Neural cell (in vitro differentiated cells): ENCODE results near the gene AFAP1.

Source experiments
- RAD21 ChIP-seq: fragments of 450-650 bp; conservative IDR thresholded peaks from 2 replicates; pipeline ENCODE4 v1.6.1; 2014; ENCODE audit warnings: antibody characterized with exemption, mild to moderate bottlenecking, moderate library complexity
- TF ChIP-seq, protein P1 (sequence below): fragments of 450-650 bp; IDR thresholded peaks from 2 replicates; pipeline ENCODE4 v1.5.1; 2014; ENCODE audit warnings: antibody characterized with exemption, mild to moderate bottlenecking, moderate library complexity; ENCODE audit not compliant: poor library complexity, severe bottlenecking

DNA sequence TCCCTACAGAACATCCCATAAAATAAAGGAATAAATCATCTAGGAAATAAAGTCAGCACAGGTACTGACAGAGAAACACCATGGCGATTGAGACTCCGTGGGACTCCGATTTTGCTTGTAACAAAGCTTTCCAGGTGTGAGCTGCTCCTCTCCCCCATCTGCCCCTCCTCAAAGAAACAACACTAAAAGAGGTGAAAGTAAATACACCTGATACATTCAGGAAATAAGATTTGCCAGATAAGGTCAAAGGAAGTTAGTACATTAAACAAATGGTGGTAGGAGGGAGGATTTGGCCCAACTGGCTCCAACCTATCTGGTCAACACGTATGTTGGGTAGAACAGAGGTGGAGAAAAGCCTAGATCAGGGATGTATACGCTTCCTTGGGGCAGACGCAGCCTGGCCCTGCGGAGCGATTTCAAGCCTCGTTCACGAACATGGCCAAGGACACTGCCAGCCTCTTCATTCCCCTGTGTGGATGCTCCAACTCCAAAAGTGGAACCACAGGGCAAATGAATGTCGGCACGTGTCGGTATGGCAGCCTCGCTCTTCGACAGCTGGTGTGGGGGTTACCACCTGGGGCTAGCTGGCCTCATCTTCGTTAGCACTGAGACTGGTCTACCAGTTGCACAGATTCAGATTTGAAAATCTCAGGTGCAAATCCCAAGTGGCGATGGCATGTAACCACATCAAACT, 162.5 kb downstream of the AFAP1 start:
- no peak for TF ChIP-seq RAD21
- TF ChIP-seq, protein P1, sequence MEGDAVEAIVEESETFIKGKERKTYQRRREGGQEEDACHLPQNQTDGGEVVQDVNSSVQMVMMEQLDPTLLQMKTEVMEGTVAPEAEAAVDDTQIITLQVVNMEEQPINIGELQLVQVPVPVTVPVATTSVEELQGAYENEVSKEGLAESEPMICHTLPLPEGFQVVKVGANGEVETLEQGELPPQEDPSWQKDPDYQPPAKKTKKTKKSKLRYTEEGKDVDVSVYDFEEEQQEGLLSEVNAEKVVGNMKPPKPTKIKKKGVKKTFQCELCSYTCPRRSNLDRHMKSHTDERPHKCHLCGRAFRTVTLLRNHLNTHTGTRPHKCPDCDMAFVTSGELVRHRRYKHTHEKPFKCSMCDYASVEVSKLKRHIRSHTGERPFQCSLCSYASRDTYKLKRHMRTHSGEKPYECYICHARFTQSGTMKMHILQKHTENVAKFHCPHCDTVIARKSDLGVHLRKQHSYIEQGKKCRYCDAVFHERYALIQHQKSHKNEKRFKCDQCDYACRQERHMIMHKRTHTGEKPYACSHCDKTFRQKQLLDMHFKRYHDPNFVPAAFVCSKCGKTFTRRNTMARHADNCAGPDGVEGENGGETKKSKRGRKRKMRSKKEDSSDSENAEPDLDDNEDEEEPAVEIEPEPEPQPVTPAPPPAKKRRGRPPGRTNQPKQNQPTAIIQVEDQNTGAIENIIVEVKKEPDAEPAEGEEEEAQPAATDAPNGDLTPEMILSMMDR = no peak
